HL-60 (cell line): ENCODE results near the gene EPS8L1.

Experiments used
- DNase-seq, 2 experiments: peaks; one replicate each; pipeline ENCODE4 v3.0.0-alpha.2; 2010 to 2020; ENCODE audit warnings: low read depth in 1 of 2, low spot score in 1 of 2
- H3K27ac ChIP-seq: fragments of 250-450 bp; sonication (Bioruptor Pico); replicated peaks from 2 replicates; pipeline ENCODE4 v1.5.1; 2020; ENCODE audit warnings: mild to moderate bottlenecking, moderate library complexity
- H3K27me3 ChIP-seq: fragments of 250-450 bp; sonication (Bioruptor Pico); 2 replicates; pipeline ENCODE4 v1.5.1; 2021; ENCODE audit warnings: mild to moderate bottlenecking, moderate library complexity; ENCODE audit not compliant: insufficient read depth, poor library complexity, severe bottlenecking
- H3K4me3 ChIP-seq: replicated peaks from 2 replicates; pipeline ENCODE4 v1.5.1; 2011; ENCODE audit warnings: mild to moderate bottlenecking, control low read depth, low read length; ENCODE audit not compliant: insufficient read depth
- CTCF ChIP-seq: IDR thresholded peaks from one replicate; pipeline ENCODE4 v1.5.1; 2011; ENCODE audit warnings: low read length, control low read depth, inconsistent platforms; ENCODE audit not compliant: insufficient read depth
- GABPA ChIP-seq: IDR thresholded peaks from 2 replicates; pipeline ENCODE4 v1.6.1; 2012; ENCODE audit warnings: low read depth
- POLR2AphosphoS5 ChIP-seq: IDR thresholded peaks from 2 replicates; pipeline ENCODE4 v1.6.1; 2012; ENCODE audit warnings: low read depth
- SPI1 ChIP-seq: IDR thresholded peaks from 2 replicates; pipeline ENCODE4 v1.6.1; 2012; ENCODE audit warnings: low read depth, mild to moderate bottlenecking, borderline replicate concordance
- TF ChIP-seq, protein P1 (sequence below): IDR thresholded peaks from 2 replicates; pipeline ENCODE4 v1.6.1; 2012; ENCODE audit warnings: low read depth; ENCODE audit not compliant: insufficient replicate concordance

Gene EPS8L1

GRCh38 chr19:55090564-55090963 is 14.9 kb downstream of the EPS8L1 start:
- DNase-seq, result no peak
- Histone ChIP-seq H3K4me3 (no peak overlapping the region), H3K27me3 (peaks cover 11% of the 10 kb centered on the region), H3K27ac (no peak overlapping the region)
- TF ChIP-seq POLR2AphosphoS5 (no peak), CTCF (no peak), GABPA (no peak), SPI1 (no peak)
- TF ChIP-seq, protein P1, sequence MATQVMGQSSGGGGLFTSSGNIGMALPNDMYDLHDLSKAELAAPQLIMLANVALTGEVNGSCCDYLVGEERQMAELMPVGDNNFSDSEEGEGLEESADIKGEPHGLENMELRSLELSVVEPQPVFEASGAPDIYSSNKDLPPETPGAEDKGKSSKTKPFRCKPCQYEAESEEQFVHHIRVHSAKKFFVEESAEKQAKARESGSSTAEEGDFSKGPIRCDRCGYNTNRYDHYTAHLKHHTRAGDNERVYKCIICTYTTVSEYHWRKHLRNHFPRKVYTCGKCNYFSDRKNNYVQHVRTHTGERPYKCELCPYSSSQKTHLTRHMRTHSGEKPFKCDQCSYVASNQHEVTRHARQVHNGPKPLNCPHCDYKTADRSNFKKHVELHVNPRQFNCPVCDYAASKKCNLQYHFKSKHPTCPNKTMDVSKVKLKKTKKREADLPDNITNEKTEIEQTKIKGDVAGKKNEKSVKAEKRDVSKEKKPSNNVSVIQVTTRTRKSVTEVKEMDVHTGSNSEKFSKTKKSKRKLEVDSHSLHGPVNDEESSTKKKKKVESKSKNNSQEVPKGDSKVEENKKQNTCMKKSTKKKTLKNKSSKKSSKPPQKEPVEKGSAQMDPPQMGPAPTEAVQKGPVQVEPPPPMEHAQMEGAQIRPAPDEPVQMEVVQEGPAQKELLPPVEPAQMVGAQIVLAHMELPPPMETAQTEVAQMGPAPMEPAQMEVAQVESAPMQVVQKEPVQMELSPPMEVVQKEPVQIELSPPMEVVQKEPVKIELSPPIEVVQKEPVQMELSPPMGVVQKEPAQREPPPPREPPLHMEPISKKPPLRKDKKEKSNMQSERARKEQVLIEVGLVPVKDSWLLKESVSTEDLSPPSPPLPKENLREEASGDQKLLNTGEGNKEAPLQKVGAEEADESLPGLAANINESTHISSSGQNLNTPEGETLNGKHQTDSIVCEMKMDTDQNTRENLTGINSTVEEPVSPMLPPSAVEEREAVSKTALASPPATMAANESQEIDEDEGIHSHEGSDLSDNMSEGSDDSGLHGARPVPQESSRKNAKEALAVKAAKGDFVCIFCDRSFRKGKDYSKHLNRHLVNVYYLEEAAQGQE, result no peak

DNA sequence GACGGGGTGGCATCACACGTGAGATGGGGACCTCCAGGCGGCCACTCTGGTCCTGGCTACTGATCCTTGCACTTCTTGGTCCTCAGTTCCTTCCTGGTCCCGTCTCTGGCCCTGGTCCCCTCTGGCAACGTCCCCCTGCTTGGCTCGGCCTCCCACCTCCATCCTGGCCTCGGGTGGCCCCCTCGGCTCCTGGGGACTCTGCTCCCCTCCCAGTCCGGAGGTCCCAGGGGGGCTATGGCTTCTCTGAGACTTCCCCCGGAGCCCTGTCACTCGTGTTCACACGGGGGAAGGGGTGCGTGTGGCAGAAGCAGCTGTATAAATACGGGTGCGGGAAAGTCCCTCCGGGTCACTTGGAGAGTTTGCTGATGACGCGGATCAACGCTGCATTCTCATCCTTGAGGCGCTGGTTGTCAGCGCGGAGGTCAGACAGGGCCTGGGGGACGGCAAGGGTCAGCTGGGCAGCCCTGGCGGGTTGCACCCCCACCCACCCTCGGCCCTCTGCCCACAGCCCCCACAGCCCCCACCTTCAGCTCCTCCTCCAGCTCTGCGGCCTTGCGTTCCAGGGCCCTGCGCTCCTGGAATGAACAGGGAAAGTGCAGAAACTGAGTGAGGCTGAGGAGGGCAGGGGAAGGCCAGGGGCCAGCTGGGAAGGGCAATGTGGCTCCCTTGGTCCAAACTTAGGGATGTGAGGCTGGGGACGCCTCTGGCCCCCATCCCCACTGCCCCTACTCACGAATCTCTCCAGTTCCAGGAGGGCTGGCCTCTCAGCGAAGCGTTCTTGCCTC is 15.6 kb downstream of the EPS8L1 start:
- H3K4me3 ChIP-seq, result no peak overlapping the region

GRCh38 chr19:55091955-55092354 is 16.3 kb downstream of the EPS8L1 start:
- TF ChIP-seq SPI1 (no peak), CTCF (no peak), GABPA (no peak), POLR2AphosphoS5 (no peak)
- TF ChIP-seq, protein P1, result no peak
- Histone ChIP-seq H3K27me3 (peaks cover 4% of the 10 kb centered on the region), H3K27ac (no peak overlapping the region), H3K4me3 (no peak overlapping the region)
- DNase-seq, result no peak

More for the DNA sequence above, 15.6 kb downstream of the EPS8L1 start:
- DNase-seq, result no peak
- no peak overlapping the region for H3K27ac ChIP-seq
- peaks cover 4% of the 10 kb centered on the region for H3K27me3 ChIP-seq
- TF ChIP-seq, protein P1, result no peak
- TF ChIP-seq SPI1 (no peak), GABPA (no peak), CTCF (no peak), POLR2AphosphoS5 (no peak)
